HepG2 (cell line): ENCODE measurements around the gene CRAT. TPM values are rescaled to one million over a fixed set of nuclear protein-coding genes. Genes with fewer than 3 reads are reported as not detected.

ENCODE experiments used
- HOXA7 ChIP-seq: sonication (generic); formaldehyde crosslinking; IDR thresholded peaks from 2 replicates; pipeline ENCODE4 v1.8.1; 2022; ENCODE audit warnings: mild to moderate bottlenecking, missing genetic modification reagents, moderate library complexity
- MYC ChIP-seq: sonication (generic); formaldehyde crosslinking; IDR thresholded peaks from 2 replicates; pipeline ENCODE4 v1.9.0; 2021; ENCODE audit warnings: missing genetic modification reagents, borderline replicate concordance
- RFX3 ChIP-seq: IDR thresholded peaks from 2 replicates; pipeline ENCODE4 v1.6.1; 2016; ENCODE audit warnings: missing biosample characterization, missing genetic modification reagents
- SAP130 ChIP-seq: IDR thresholded peaks from 2 replicates; pipeline ENCODE4 v1.6.1; 2016; ENCODE audit warnings: low read depth
- ZNF3 ChIP-seq: IDR thresholded peaks from 2 replicates; pipeline ENCODE4 v1.7.0; 2017; ENCODE audit warnings: inconsistent platforms
- polyA plus RNA-seq, 8 experiments: library from polyadenylated mRNA; depleted of rRNA in 3 of 8; stranded (reverse) in 7 of 8; unstranded in 1 of 8; fragments of >200 nt; fragmentation: Illumina TruSeq in 4 of 8; extraction: Trizol in 4 of 8; gene quantifications; 2 replicates each; pipeline versions ENCODE4 v1.2.1 to v1.2.3, GENCODE V29; 2011 to 2016; ENCODE audit warnings: low read depth in 4 of 8, missing spikeins in 1 of 8, mixed read lengths in 1 of 8; ENCODE audit not compliant: insufficient read depth in 1 of 8
- total RNA-seq, 5 experiments: library from RNA; depleted of rRNA; stranded (reverse); fragments of >200 nt; fragmentation: Illumina TruSeq; extraction: Trizol; gene quantifications; 2 replicates each; pipeline ENCODE4 v1.2.3, GENCODE V29; 2016; ENCODE audit warnings: low read depth in 1 of 5
- TF ChIP-seq, protein P1 (sequence below): sonication (generic); formaldehyde crosslinking; IDR thresholded peaks from 2 replicates; pipeline ENCODE4 v1.8.1; 2022; ENCODE audit warnings: low read depth, mild to moderate bottlenecking, missing genetic modification reagents
- TF ChIP-seq, protein P2 (sequence below): sonication (generic); formaldehyde crosslinking; IDR thresholded peaks from 2 replicates; pipeline ENCODE4 v1.4.0; 2020; ENCODE audit warnings: mild to moderate bottlenecking, missing genetic modification reagents
- TF ChIP-seq, protein P3 (sequence below): sonication (generic); formaldehyde crosslinking; IDR thresholded peaks from 2 replicates; pipeline ENCODE4 v1.4.0; 2020; ENCODE audit warnings: missing genetic modification reagents, borderline replicate concordance
- TF ChIP-seq, protein P4 (sequence below): sonication (generic); formaldehyde crosslinking; IDR thresholded peaks from 2 replicates; pipeline ENCODE4 v1.5.0; 2020; ENCODE audit warnings: missing genetic modification reagents, mild to moderate bottlenecking, borderline replicate concordance
- TF ChIP-seq, protein P5 (sequence below): sonication (generic); formaldehyde crosslinking; IDR thresholded peaks from 2 replicates; pipeline ENCODE4 v1.5.1; 2020; ENCODE audit warnings: mild to moderate bottlenecking, missing genetic modification reagents, borderline replicate concordance
- TF ChIP-seq, protein P6 (sequence below): sonication (generic); formaldehyde crosslinking; IDR thresholded peaks from 2 replicates; pipeline ENCODE4 v1.4.0; 2020; ENCODE audit warnings: missing genetic modification reagents

Gene CRAT
- total and polyA plus RNA-seq, 2 of the 13 experiments (the other 11 are each of a cell fraction or from before 2014, with no cell fraction given), result 26.1 to 26.6 TPM

DNA sequence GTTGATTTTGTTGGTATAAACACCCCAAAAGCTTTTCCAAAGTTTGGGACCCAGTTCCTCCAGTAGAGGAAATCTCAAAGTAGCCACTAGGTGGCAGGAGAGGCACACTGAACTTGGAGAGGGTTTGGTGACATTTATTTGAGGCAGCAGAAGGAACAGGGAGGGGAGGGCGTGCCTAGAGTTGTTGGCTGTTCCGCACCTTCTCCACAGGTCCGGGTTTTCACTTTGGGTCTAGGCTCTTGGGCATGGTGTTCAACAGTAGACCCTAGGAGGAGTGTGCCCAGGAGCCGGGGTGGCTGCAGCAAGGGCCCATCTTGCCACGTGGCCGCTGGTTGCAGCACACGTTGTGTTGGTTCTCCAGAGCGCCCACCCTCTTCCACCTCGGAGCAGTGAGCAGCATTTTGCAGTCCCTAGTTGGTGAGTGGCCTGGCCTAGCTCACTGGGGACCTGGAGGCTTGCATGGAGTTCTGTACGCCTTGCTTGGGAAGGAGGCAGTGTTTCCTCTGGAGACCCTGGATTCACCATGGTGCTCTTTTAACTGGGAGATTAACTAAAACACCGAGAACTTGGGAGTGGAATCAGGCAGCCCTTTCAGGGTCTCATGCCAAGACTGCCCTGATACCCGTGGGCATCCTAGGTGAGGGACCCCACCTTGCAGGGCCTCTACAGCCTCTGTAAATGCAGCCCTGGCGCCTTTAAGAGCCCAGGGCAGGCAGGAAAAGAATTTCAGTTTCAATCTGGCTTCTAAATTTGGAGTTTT is 28.8 kb upstream of the CRAT start (continued):
- TF ChIP-seq, protein P1, sequence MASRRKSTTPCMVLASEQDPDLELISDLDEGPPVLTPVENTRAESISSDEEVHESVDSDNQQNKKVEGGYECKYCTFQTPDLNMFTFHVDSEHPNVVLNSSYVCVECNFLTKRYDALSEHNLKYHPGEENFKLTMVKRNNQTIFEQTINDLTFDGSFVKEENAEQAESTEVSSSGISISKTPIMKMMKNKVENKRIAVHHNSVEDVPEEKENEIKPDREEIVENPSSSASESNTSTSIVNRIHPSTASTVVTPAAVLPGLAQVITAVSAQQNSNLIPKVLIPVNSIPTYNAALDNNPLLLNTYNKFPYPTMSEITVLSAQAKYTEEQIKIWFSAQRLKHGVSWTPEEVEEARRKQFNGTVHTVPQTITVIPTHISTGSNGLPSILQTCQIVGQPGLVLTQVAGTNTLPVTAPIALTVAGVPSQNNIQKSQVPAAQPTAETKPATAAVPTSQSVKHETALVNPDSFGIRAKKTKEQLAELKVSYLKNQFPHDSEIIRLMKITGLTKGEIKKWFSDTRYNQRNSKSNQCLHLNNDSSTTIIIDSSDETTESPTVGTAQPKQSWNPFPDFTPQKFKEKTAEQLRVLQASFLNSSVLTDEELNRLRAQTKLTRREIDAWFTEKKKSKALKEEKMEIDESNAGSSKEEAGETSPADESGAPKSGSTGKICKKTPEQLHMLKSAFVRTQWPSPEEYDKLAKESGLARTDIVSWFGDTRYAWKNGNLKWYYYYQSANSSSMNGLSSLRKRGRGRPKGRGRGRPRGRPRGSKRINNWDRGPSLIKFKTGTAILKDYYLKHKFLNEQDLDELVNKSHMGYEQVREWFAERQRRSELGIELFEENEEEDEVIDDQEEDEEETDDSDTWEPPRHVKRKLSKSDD, result no peak
- TF ChIP-seq, protein P2, sequence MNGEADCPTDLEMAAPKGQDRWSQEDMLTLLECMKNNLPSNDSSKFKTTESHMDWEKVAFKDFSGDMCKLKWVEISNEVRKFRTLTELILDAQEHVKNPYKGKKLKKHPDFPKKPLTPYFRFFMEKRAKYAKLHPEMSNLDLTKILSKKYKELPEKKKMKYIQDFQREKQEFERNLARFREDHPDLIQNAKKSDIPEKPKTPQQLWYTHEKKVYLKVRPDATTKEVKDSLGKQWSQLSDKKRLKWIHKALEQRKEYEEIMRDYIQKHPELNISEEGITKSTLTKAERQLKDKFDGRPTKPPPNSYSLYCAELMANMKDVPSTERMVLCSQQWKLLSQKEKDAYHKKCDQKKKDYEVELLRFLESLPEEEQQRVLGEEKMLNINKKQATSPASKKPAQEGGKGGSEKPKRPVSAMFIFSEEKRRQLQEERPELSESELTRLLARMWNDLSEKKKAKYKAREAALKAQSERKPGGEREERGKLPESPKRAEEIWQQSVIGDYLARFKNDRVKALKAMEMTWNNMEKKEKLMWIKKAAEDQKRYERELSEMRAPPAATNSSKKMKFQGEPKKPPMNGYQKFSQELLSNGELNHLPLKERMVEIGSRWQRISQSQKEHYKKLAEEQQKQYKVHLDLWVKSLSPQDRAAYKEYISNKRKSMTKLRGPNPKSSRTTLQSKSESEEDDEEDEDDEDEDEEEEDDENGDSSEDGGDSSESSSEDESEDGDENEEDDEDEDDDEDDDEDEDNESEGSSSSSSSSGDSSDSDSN (CRISPR knock-in tag), result peak; percentile 35; the same call in 1 of the 2 replicates
- TF ChIP-seq SAP130 (peak; percentile 48; the same call in 1 of the 2 replicates), ZNF3 (CRISPR knock-in tag) (no peak), RFX3 (CRISPR knock-in tag) (no peak), MYC (CRISPR knock-in tag) (peak; percentile 72; the same call in 1 of the 2 replicates), HOXA7 (CRISPR knock-in tag) (no peak)
- TF ChIP-seq, protein P3, sequence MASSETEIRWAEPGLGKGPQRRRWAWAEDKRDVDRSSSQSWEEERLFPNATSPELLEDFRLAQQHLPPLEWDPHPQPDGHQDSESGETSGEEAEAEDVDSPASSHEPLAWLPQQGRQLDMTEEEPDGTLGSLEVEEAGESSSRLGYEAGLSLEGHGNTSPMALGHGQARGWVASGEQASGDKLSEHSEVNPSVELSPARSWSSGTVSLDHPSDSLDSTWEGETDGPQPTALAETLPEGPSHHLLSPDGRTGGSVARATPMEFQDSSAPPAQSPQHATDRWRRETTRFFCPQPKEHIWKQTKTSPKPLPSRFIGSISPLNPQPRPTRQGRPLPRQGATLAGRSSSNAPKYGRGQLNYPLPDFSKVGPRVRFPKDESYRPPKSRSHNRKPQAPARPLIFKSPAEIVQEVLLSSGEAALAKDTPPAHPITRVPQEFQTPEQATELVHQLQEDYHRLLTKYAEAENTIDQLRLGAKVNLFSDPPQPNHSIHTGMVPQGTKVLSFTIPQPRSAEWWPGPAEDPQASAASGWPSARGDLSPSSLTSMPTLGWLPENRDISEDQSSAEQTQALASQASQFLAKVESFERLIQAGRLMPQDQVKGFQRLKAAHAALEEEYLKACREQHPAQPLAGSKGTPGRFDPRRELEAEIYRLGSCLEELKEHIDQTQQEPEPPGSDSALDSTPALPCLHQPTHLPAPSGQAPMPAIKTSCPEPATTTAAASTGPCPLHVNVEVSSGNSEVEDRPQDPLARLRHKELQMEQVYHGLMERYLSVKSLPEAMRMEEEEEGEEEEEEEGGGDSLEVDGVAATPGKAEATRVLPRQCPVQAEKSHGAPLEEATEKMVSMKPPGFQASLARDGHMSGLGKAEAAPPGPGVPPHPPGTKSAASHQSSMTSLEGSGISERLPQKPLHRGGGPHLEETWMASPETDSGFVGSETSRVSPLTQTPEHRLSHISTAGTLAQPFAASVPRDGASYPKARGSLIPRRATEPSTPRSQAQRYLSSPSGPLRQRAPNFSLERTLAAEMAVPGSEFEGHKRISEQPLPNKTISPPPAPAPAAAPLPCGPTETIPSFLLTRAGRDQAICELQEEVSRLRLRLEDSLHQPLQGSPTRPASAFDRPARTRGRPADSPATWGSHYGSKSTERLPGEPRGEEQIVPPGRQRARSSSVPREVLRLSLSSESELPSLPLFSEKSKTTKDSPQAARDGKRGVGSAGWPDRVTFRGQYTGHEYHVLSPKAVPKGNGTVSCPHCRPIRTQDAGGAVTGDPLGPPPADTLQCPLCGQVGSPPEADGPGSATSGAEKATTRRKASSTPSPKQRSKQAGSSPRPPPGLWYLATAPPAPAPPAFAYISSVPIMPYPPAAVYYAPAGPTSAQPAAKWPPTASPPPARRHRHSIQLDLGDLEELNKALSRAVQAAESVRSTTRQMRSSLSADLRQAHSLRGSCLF (CRISPR knock-in tag), result no peak
- TF ChIP-seq, protein P4, sequence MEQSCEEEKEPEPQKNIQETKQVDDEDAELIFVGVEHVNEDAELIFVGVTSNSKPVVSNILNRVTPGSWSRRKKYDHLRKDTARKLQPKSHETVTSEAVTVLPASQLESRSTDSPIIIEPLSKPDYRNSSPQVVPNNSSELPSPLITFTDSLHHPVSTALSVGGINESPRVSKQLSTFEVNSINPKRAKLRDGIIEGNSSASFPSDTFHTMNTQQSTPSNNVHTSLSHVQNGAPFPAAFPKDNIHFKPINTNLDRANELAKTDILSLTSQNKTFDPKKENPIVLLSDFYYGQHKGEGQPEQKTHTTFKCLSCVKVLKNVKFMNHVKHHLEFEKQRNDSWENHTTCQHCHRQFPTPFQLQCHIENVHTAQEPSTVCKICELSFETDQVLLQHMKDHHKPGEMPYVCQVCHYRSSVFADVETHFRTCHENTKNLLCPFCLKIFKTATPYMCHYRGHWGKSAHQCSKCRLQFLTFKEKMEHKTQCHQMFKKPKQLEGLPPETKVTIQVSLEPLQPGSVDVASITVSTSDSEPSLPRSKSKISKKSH (CRISPR knock-in tag), result peak; percentile 17; the same call in 1 of the 2 replicates
- TF ChIP-seq, protein P5, sequence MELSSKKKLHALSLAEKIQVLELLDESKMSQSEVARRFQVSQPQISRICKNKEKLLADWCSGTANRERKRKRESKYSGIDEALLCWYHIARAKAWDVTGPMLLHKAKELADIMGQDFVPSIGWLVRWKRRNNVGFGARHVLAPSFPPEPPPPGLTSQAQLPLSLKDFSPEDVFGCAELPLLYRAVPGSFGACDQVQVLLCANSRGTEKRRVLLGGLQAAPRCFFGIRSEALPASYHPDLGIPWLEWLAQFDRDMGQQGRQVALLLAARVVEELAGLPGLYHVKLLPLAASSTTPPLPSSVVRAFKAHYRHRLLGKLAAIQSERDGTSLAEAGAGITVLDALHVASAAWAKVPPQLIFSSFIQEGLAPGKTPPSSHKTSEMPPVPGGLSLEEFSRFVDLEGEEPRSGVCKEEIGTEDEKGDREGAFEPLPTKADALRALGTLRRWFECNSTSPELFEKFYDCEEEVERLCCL, result peak; percentile 67; the same call in 1 of the 2 replicates
- TF ChIP-seq, protein P6, sequence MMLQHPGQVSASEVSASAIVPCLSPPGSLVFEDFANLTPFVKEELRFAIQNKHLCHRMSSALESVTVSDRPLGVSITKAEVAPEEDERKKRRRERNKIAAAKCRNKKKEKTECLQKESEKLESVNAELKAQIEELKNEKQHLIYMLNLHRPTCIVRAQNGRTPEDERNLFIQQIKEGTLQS (CRISPR knock-in tag), result no peak
